HL-60 (cell line): ENCODE measurements around the gene HYAL3.

Source experiments
- CTCF ChIP-seq: IDR thresholded peaks from one replicate; pipeline ENCODE4 v1.5.1; 2011; ENCODE audit warnings: low read length, control low read depth, inconsistent platforms; ENCODE audit not compliant: insufficient read depth
- POLR2AphosphoS5 ChIP-seq: IDR thresholded peaks from 2 replicates; pipeline ENCODE4 v1.6.1; 2012; ENCODE audit warnings: low read depth
- TF ChIP-seq, protein P1 (sequence below): IDR thresholded peaks from 2 replicates; pipeline ENCODE4 v1.6.1; 2012; ENCODE audit warnings: low read depth; ENCODE audit not compliant: insufficient replicate concordance

DNA sequence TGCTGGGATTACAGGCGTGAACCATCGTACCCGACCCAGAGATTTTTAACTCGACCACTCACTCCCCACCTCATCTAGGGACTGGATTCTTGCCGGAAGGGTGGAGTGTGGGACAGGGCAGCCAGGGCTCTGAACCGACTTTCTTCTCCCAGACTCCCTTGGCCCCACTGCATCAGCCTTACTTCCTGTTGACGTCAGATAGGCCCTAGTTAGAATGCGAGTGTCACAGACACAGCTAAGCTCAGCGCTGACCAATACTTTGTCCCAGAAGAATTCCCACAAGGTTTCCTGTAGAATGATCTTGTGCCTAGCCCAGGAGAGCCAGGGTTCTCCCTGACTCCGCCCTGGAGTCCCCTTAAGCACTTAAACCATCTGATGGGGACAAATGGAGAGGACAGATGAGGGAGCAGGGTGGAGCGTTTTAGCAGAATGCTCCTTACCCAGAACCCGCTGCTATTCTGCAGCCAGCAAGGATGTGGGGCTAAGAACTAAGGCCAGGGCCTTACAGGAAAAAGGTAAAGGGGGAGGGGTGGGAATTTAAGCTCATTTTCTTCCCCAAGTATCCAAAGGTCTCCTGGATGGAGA lies 34.6 kb upstream of the HYAL3 start:
- TF ChIP-seq CTCF (no peak), POLR2AphosphoS5 (no peak; the same call in 1 of the 2 replicates)
- TF ChIP-seq, protein P1, sequence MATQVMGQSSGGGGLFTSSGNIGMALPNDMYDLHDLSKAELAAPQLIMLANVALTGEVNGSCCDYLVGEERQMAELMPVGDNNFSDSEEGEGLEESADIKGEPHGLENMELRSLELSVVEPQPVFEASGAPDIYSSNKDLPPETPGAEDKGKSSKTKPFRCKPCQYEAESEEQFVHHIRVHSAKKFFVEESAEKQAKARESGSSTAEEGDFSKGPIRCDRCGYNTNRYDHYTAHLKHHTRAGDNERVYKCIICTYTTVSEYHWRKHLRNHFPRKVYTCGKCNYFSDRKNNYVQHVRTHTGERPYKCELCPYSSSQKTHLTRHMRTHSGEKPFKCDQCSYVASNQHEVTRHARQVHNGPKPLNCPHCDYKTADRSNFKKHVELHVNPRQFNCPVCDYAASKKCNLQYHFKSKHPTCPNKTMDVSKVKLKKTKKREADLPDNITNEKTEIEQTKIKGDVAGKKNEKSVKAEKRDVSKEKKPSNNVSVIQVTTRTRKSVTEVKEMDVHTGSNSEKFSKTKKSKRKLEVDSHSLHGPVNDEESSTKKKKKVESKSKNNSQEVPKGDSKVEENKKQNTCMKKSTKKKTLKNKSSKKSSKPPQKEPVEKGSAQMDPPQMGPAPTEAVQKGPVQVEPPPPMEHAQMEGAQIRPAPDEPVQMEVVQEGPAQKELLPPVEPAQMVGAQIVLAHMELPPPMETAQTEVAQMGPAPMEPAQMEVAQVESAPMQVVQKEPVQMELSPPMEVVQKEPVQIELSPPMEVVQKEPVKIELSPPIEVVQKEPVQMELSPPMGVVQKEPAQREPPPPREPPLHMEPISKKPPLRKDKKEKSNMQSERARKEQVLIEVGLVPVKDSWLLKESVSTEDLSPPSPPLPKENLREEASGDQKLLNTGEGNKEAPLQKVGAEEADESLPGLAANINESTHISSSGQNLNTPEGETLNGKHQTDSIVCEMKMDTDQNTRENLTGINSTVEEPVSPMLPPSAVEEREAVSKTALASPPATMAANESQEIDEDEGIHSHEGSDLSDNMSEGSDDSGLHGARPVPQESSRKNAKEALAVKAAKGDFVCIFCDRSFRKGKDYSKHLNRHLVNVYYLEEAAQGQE: no peak
